Ovary (tissue), 3 donors: Measurements from ENCODE around the gene ADARB2.

Experiments used
- CTCF ChIP-seq, 3 donors: fragments of 450-650 bp in 2 of 3; fragments of 200-600 bp in 1 of 3; IDR thresholded peaks; one replicate each; pipeline versions ENCODE4 v1.5.1 to v1.8.0; 2016 to 2022; ENCODE audit warnings: antibody characterized with exemption in 3 of 3, mild to moderate bottlenecking in 1 of 3
- EP300 ChIP-seq: sonication (generic); formaldehyde crosslinking; IDR thresholded peaks from one replicate; pipeline ENCODE4 v1.6.1; 2017; ENCODE audit warnings: antibody characterized with exemption
- POLR2A ChIP-seq: fragments of 450-650 bp; IDR thresholded peaks from one replicate; pipeline ENCODE4 v1.6.1; 2017; ENCODE audit warnings: antibody characterized with exemption, mild to moderate bottlenecking, moderate library complexity
- donor health status: DM: no; HTN: no; CAD: no.

DNA sequence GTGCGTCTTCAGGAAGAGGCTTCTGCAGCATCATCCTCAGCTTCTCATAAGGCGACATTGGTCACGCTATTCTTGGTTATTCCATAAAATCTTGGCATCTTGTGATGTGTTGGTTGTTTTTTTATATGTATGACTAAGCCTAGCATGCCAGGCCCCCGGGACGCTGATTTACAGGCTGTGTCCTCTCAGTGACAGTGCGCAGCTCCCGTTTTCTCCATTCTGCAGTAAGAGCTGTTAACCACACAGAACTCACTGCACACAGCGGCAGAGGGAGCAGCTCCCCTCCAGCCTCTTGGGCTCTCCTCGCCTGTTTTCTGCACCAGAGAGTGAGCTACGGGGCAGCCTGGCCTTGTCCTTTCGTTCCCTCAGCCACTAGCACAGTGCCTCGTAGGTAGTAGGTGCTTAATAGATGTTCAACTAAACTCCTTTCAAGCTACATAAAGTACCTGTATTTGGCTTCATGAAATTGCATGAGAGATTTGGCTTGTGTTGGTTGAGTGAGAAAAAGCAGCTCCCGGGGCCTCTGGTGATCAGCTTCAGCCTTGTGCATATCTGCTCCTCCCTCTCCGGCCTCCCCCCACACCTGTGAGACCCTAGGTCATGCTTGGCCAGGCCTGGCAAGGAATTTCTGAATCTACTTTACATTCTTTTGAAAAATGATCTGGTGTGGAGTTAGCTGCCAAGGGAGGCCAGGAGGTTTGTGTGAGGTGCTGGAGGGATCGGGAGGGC, 564.9 kb downstream of the ADARB2 start:
- no peak for TF ChIP-seq CTCF (IDR thresholded peaks at IDR 0.05)
- TF ChIP-seq POLR2A, result no peak
- TF ChIP-seq EP300, result no peak
